Stimulated activated CD8-positive, alpha-beta memory T cell treated with anti-CD3 and anti-CD28 coated beads, Interleukin-7, amount 100 ng/mL, for 1 hour (primary cell): ENCODE results near the gene IFT122.
"Not testable (repeated sequence)": the region's sequence is repeated elsewhere in the genome, so short reads cannot be mapped to it uniquely, and the experiment has no call there.

Source experiments
- DNase-seq, 2 donors: peaks; one replicate each; pipeline ENCODE4 v3.0.0-alpha.2; 2020; ENCODE audit warnings: low read depth in 2 of 2

IFT122 gene

DNA sequence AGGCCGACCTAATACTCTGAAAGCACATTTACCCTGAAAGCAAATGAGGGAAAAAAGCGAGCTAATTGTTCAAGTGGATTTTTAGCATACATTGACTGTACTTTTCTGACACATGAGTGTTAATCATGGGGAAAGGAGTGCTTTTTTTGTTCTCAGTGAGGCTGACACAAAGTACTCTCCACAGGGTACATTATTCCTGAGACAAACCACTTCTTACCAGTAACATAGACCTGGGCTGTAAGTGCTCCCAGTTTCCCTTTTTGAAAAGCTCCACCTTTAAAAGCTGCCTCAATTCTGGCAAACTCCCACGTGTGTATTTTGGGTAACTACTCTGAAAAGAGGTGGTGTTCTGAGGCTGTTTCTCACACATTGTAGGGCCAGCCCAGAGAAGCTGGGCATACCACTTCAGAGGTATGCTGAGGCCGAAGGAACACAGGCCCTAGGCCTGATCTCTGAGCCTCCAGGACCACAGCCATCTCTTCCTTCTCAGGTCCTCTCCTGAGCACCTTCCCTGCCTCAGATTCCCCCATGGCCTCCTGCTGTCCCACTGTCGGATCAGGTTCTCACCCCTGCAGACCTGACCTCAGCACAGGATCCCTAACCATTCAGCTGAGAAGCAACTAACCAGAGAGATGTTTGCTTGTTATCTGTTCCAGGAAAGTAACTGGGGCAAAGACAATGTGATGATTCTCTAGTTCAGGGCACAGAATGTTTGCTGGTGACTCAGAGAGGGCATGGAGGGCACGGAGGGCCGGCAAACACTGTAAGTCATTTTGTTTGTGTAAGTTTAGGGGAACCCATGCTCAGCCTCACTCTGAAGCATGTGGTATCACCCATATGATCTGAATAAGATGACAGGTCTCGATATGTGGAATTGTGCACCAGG is 58.8 kb downstream of the IFT122 start:
- not testable (repeated sequence) for DNase-seq

DNA sequence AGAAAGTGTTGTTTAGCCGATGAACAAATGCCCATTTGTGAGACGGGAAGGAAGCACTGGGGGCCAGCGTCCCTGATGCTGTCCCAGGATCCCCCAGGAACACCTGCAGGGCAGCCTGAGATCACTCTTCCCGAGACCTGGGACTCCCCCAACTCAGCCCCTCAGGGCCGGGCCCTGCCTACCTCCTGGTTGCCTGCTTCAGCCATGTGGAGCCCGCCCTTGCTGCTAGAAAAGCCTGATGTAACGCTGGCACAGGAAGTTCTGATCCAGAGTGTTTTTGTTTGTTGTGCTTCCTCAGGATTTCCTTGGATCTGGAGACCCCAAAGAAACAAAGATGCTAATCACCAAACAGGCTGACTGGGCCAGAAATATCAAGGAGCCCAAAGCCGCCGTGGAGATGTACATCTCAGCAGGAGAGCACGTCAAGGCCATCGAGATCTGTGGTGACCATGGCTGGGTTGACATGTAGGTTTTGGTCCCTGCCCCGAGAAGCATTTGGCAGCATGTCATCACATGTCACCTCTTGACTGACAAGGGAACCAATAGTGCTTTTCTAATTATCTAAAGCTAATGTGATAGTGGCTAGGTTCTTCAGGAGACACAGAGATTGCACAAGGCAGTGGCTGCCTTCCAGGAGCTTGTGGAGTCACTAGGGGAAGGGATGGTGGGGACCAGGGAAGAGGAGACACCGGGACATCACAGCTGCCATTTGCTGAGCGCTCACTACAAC is 59.7 kb downstream of the IFT122 start:
- not testable (repeated sequence) for DNase-seq

DNA sequence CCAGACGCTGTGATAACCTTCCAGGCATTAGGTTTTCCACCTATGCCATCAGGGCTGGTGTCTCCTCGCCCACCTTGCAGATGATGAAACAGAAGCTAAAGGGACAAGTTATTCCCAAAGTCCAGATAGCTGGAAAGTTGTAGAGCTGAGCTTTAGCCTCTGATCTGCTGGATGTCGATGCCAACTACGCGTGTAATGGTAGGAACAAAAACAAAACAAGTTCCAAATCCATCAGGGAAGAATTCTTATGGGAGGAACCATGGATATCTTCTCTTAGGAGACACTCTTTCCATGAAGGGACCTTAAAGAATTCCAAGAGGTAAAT is 60.3 kb downstream of the IFT122 start:
- no peak for DNase-seq

DNA sequence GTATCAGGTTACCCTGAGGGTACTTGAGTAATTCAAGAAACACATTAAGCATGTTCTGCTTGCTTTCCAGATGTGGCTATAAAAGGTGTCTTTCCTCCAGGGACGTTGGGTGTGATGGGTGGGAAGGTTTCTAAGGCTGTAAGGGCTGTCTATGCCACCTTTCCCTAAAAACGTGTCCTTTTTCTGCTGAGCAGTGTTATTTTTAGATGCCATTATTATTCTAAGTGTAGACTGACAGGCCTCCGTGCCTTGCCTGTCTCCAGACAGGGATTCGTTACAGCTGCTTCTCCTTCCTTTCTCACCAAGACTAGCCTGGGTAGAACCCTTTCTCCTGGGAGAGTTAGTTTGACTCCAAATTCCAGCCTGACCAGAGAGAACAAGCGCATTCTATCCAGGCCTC is 61.6 kb downstream of the IFT122 start:
- DNase-seq, result no peak

DNA sequence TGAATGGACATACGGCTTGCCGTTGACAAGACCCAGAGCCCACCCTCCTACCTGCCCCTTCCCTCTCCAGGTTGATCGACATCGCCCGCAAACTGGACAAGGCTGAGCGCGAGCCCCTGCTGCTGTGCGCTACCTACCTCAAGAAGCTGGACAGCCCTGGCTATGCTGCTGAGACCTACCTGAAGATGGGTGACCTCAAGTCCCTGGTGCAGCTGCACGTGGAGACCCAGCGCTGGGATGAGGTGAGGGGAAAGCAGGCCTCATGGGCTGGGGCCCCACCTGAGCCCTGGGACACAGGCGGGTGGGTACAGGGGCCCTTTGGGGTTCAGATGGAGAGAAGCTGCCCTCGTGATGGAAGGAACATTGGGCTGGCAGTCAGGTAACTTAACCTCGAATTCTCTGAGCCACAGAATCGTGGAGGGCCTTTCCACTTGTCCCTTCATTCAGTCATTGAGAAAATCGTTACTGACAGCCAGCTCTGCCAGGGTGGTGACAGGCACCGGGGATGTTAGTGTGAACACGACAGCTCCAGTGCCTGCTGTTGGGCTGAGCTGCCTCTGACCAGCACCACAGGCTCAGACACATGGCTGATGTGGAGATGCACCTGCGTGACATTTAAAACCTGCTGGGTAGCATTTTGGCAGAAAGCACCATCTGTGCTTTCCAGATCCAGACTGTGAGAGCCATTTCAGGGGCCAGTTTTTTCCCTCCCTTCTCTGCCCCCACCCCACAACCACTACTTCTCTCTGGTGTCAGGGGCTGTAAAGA is 62.8 kb downstream of the IFT122 start:
- DNase-seq, result no peak

DNA sequence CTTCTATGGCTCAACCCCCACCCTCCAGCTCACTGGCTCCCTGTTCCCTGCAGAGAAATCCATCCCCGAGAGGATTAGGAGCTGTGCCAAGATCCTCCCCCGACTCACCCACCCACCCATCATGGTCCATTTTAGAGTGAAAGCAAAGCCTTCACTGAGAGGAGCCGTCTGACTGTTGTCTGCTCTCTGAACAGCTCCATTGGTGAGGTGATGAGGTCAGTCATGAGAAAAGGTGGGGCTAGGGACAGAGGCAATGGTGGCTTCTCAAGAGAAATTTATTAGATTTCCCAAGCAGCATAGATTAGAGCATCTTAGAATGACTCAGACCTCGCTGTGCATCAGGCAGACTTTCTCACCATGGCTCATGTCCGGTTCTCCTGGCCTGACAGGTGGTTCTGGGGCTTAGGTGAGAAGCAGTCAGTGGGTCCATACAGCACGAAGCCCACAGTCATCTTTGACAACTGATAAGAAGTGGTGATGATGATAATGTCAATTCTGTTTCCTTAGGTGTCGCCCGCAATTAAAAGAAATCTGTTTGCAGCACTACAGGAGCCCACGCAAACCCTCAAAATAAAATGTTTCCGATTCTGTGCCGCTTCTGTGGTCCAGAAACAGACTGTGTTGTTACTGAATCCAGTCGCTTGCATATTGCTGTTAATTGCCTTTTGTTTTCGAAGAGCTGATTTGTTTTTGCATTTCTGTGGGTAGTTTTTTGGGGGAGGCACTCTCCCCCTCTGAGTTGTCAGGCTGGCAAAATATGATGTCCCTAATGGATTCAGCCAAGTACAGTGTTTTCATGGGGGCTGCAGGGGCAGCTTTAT is 63.7 kb downstream of the IFT122 start:
- no peak for DNase-seq

DNA sequence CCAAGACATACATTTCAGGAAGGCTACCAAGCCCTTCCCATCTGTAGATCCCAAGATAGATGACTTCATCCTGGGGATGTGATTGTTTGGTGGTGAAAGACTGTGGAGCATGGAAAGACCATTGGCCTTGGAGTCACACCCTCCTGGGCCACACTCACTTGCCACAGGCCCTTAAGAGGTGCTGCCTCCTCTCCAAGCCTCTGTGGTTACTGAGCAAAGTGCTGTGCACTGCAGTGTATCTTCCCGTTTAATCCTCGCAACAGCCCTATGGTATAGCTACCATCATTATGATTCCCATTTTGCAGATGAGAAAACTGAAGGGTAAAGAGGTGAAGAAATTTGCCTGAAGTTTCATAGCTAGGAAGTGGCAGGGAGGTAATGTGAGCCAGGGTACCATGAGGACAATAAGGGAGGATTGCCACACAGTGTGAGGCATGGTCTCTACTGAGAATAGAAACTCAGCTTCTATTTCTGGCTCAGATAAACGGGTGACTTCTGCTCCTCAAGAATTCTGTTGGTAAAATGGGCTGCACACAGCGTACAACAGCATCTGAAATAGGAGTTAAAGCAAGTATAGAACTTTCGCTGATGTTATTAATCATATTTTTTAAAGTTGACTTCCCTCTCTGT is 64.6 kb downstream of the IFT122 start:
- no peak for DNase-seq

DNA sequence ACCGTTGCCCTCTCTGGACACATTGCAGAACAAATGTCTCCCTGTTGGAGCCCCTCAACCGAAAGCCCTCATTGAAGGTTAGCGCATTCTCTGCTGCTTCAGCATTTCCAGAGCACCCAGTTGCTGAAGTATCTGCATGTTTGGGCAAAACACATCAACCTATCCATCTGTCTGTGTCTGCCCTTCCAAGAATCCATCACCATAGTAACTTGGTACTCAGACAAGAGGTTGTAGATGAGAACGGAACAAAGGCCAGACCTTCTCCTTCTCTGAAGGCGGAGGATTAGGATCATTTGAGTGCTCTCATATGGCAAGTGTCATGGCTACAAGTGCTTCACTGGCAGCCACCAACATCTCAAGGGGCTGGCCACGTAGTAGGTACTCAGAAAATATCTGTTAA is 65.3 kb downstream of the IFT122 start:
- DNase-seq, result no peak

DNA sequence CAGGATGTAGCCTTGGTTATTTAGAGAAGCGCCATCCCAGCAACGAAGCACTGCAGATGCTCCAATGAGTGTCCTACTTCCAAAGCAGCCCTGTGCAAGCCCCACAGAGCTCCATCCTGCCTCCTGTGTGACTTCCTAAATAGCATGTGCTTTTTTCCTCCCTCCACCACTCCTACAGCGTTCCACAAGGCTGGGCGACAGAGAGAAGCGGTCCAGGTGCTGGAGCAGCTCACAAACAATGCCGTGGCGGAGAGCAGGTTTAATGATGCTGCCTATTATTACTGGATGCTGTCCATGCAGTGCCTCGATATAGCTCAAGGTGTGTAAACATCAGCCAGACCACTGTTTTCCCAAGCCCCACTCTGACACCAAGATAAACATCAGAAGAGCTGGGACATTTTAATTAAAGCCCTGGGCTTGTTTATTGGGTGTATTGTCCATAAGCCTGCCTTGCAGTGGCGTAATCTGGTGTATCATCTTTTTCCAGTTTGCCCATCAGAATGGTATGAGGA is 66.3 kb downstream of the IFT122 start:
- no peak for DNase-seq

DNA sequence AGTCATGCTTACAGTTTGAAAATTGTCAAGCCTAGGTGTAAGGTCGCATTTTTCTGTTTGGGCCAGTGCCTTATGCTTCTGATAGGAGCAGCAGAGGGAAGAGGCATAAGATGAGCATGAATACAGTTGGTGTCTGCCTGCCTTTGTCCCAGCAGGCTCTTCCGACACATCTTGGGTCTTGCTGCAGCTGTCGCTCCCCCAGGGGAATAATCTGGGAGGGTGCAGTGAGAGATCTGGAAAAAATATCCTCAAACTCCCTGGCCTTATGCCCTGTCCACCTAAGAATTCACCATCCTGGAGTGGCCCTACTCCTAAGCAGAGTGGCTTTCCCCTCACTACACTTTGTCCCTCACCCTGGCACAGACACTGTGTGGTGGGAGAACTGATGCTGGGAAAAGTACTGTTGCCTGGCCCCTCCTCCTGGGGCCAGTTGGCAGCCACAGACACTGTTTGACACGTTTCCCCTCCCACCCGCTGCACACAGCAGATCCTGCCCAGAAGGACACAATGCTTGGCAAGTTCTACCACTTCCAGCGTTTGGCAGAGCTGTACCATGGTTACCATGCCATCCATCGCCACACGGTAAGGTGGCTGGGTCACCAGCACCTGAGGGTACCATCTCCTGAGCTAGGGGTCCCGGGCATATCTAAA is 67.3 kb downstream of the IFT122 start:
- DNase-seq, result no peak

DNA sequence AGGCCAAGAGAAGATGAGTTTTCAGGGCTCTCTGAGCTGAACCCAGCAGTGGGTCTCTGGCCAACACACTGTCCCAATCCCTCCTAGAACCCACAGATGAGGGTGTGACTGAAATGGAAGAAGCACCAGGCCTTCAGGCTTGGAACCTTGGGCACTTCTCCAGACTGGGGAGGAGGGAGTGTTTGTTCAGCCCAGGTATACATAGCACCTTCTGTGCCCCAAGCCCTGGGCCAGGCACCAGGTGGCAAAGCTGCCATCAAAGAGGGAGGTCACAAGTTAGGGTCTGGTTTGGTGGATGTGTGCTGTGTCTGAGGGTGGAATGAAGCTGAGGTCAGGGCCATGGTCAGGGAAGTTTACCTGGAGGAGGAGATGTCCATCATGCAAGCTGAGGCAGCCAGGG is 72.6 kb downstream of the IFT122 start:
- DNase-seq, result no peak

DNA sequence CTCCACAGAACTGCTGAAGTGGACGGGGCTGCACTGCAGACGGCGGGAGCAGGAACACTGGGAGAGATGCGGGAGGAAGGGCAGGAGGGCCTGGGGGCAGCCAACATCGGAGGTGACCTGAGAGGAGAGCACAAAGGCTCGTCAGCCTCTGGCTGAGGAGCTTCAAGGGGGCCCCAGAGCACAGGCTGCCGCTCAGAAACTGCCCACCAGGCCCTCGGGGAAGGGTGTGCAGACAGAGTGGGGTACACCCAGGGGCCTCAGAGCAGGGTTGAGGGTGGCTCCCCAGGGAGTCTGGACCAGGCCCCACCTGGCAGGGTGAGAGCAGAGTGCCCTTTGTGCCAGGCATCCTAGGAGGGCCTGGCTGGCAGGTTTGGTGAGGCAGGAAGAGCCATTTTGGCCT is 73.7 kb downstream of the IFT122 start:
- no peak for DNase-seq

DNA sequence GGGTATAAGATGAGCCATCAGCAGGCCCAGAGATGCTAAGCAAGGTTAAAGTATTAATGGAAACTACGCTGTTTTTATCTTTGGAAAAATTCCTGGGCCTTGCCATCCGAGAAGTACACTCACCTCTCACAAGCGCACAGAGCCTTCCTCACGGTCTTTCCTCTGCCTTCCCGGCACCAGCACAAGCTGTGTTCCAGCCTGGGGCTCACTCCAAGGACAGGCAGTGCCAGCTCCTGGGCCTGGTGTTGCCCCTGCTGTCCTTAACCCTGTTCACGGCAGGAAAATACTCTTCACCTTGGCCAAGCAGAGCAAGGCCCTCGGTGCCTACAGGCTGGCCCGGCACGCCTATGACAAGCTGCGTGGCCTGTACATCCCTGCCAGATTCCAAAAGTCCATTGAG is 74.1 kb downstream of the IFT122 start:
- DNase-seq, result no peak

DNA sequence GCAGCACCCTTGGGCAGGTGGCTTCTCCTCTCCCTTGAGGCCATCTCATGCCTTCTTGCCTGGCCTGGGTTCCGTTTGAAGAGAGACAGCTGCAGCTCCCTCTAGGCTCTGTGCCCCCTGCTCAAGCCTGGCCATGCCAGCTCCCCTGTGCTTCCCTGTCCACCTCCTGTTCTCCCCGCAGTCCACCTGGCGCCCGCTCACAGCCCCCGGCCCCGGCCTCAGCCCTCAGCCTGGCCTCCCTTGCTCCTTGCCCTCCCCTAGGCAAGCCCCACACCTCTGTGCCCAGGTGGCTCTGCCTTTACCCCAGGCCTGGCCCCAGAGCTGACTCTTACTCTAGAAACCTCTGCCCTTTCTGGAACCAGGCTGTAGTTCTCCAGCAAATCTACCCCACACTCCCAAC is 74.5 kb downstream of the IFT122 start:
- DNase-seq, result no peak

DNA sequence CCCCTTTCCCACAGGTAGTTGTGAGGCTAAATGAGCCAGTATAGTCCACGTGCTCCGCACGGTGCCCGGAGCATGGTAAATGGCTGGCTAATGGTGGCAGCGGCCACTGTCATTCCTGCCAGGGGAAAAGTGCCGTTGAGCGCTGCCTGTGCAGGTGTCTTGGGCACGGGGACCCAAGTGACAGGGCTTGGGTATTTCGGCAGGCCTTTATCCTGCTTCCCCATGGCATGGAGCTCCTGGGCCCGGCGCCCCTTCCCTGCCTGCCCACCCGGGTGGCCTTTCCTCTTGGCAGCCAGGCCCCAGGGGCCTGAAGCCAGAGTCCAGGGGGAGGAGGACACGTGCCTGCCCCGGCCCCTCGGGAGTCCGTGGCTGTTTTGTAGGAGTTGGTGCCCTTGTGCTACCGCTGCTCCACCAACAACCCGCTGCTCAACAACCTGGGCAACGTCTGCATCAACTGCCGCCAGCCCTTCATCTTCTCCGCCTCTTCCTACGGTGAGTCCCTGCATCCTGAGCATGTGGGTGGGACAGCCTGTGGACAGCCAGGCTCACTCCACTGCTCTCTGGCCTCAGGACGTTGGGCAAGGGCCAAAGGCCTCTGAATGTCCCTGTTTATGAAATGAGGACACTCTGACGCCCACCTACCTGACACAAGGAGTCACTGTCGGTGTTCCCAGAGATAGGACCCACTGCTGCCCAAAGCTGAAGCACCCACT is 75.2 kb downstream of the IFT122 start:
- DNase-seq, result not testable (repeated sequence)

DNA sequence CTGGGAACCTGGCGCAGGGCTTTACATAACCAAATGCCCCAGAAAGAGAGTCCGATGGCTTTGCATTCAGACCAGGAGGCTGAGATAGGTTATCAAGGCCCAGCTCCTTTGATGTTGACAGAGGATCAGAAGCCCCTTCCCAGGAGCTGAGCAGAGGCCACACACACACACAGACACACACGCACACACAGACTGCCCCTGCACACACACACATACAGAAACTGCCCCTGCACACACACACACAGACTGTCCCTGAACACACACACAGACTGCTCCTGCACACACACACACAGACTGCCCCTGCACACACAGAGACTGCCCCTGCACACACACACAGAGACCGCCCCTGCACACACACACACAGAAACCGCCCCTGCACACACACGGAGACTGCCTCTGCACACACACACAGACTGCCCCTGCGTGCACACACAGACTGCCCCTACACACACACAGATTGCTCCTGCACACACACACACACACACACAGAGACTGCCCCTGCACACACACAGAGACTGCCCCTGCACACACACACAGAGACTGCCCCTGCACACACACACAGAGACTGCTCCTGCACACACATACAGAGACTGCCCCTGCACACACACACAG is 75.9 kb downstream of the IFT122 start:
- not testable (repeated sequence) for DNase-seq

DNA sequence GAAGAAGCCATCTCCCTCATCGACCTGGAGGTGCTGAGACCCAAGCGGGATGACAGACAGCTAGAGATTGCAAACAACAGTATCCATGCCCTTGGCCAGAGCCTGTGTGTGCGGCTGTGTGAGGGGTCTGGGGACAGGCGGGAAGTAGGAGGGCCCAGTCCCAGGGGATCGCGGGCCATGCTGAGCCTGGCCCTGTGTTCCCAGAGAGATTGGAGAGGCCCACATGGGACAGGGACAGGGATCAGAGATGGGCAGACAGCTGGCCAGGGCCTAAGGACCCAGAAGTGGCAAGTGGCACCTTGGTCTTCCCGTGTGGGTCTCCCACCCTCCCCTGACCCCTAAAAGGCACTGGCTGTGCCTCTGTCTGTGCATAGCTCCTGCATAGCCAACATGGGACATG is 77.5 kb downstream of the IFT122 start:
- DNase-seq, result no peak

DNA sequence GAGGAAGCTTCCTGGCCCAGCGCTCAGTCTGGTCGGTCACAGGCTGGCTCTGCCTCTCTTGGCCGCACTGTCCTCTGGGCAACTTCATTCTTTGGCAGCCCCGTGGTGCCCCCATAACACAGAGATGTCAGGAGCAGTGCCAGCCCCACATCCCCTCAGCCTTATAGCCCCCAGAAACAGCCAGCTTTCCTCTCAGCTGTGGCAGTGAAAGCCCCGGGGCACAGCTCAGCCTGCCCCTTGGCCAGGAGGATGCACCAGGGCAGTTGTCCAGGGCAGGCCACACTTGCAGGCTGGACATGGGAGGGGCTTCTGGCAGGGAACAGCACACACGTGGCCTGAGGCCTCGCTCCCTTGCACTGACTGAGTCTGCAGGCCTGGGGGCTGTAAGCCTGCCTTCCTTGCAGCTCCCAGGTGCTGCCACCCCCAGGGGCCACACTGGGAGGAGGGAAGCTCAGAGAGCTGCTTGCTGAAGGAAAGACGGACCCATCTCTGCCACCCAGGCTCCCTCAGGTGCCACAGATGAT is 78.1 kb downstream of the IFT122 start:
- DNase-seq, result no peak

DNA sequence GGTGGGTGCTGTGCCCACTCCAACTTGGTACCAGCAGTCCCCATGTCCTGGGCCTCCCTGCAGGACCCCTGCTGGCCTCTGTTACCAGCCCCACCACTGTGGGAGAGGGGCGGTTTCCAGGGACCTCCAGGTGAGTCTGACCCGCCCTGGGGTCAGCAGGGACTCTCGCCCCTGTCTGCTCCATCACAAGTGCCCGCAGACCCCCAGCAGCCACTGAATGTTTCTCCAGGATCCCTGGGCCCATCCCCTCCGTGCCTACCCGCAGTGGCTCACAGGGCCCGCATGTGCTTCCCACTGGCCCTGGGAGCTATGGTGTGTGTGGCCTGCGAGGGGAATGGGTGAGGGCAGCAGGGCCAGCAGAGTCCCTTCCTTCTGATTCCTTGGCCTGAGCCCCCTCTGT is 78.6 kb downstream of the IFT122 start:
- no peak for DNase-seq
